Measurements from ENCODE around the gene CD2. TPM values are rescaled to one million over a fixed set of nuclear protein-coding genes. Genes with fewer than 3 reads are reported as not detected.

Gene CD2
- total RNA-seq (2014; rRNA removed; shearing (Covaris generic)) (not detected in 2 replicates), polyA plus RNA-seq (2016; fragmentation: Nextera tagmentation; extraction: Ambion mirVana) (not detected in 2 replicates)

- no peak within 1 kb of the TSS for H3K9ac ChIP-seq
- no peak within 1 kb of the TSS for H3K4me2 ChIP-seq (ENCODE audit: unreplicated experiment)
- H3K4me1 ChIP-seq (ENCODE audit: insufficient read depth): no peaks in the 10 kb centered on the region
- no peaks in the 10 kb centered on the region for H4K20me1 ChIP-seq (ENCODE audit: insufficient read depth)
- no peaks in the 10 kb centered on the region for H3F3A ChIP-seq (ENCODE audit: insufficient read depth)
- DNase-seq: no peak
- no peak within 1 kb of the TSS for H3K27ac ChIP-seq
- H3K9me3 ChIP-seq (ENCODE audit: low read depth): no peaks in the 10 kb centered on the region
- no peak within 1 kb of the TSS for H3K4me3 ChIP-seq
- no peak within 1 kb of the TSS for H2AFZ ChIP-seq
- H3K27me3 ChIP-seq (replicated peaks; ENCODE audit: insufficient read depth): peaks cover 9% of the 10 kb centered on the region; the same call in 1 of the 2 replicates
- H3K9me2 ChIP-seq (ENCODE audit: insufficient read depth): no peaks in the 10 kb centered on the region
- H3K79me2 ChIP-seq (ENCODE audit: insufficient read depth): no peaks in the 10 kb centered on the region
- no peaks in the 10 kb centered on the region for H3K36me3 ChIP-seq (ENCODE audit: low read depth)
- TF ChIP-seq EZH2 (IDR thresholded peaks at IDR 0.05; ENCODE audit: insufficient read depth, poor library complexity, severe bottlenecking): no peak
- no peak for TF ChIP-seq EZH2phosphoT487 (IDR thresholded peaks at IDR 0.05; ENCODE audit: insufficient read depth, low read depth)
- 54 to 57% methylated on average over 7 of the region's 7 CpGs for WGBS, 2 experiments (ENCODE audit: low coverage in 1 of 2, low lambda C conversion rate in 2 of 2, missing lambda C conversion rate in 2 of 2)
- in situ Hi-C loops (cut with MboI): no loop called here
Measured at GRCh38 chr1:116754198-116754977, at the start of gene CD2. CD2 (plus strand) TSS chr1:116754430; CDS start chr1:116754493, 63 bp downstream.

- TF ChIP-seq EZH2 (IDR thresholded peaks at IDR 0.05; ENCODE audit: insufficient read depth, poor library complexity, severe bottlenecking) (no peak), EZH2phosphoT487 (IDR thresholded peaks at IDR 0.05; ENCODE audit: insufficient read depth, low read depth) (no peak)
- no peak overlapping the region for H2AFZ ChIP-seq
- H3K36me3 ChIP-seq (ENCODE audit: low read depth): no peaks in the 10 kb centered on the region
- DNase-seq: no peak
- H4K20me1 ChIP-seq (ENCODE audit: insufficient read depth): no peaks in the 10 kb centered on the region
- H3K27ac ChIP-seq: no peak overlapping the region
- H3K9me3 ChIP-seq (ENCODE audit: low read depth): no peaks in the 10 kb centered on the region
- H3K9ac ChIP-seq: no peak overlapping the region
- no peak overlapping the region for H3K4me2 ChIP-seq (ENCODE audit: unreplicated experiment)
- H3F3A ChIP-seq (ENCODE audit: insufficient read depth): no peaks in the 10 kb centered on the region
- no peaks in the 10 kb centered on the region for H3K9me2 ChIP-seq (ENCODE audit: insufficient read depth)
- H3K4me1 ChIP-seq (ENCODE audit: insufficient read depth): no peaks in the 10 kb centered on the region
- in situ Hi-C loops (cut with MboI): no loop called here
- H3K4me3 ChIP-seq: no peak overlapping the region
- H3K27me3 ChIP-seq (replicated peaks; ENCODE audit: insufficient read depth): peaks cover 23% of the 10 kb centered on the region; the same call in 1 of the 2 replicates
- WGBS, 2 experiments (ENCODE audit: low coverage in 1 of 2, low lambda C conversion rate in 2 of 2, missing lambda C conversion rate in 2 of 2): 53 to 61% methylated on average over 2 of the region's 2 CpGs
- H3K79me2 ChIP-seq (ENCODE audit: insufficient read depth): no peaks in the 10 kb centered on the region
Measured at GRCh38 chr1:116706123-116706522, 48.1 kb upstream of the CD2 start.

- Histone ChIP-seq H3K79me2 (ENCODE audit: insufficient read depth) (no peaks in the 10 kb centered on the region), H3F3A (ENCODE audit: insufficient read depth) (no peaks in the 10 kb centered on the region), H3K27me3 (replicated peaks; ENCODE audit: insufficient read depth) (peaks cover 23% of the 10 kb centered on the region; the same call in 1 of the 2 replicates), H3K36me3 (ENCODE audit: low read depth) (no peaks in the 10 kb centered on the region), H3K4me3 (no peak overlapping the region), H3K4me2 (ENCODE audit: unreplicated experiment) (no peak overlapping the region), H3K9me3 (ENCODE audit: low read depth) (no peaks in the 10 kb centered on the region), H2AFZ (no peak overlapping the region), H3K27ac (no peak overlapping the region), H3K9ac (no peak overlapping the region), H3K9me2 (ENCODE audit: insufficient read depth) (no peaks in the 10 kb centered on the region), H3K4me1 (ENCODE audit: insufficient read depth) (no peaks in the 10 kb centered on the region), H4K20me1 (ENCODE audit: insufficient read depth) (no peaks in the 10 kb centered on the region)
- TF ChIP-seq EZH2 (IDR thresholded peaks at IDR 0.05; ENCODE audit: insufficient read depth, poor library complexity, severe bottlenecking) (no peak), EZH2phosphoT487 (IDR thresholded peaks at IDR 0.05; ENCODE audit: insufficient read depth, low read depth) (no peak)
- in situ Hi-C loops (cut with MboI): no loop called here
- DNase-seq: no peak
Measured at GRCh38 chr1:116706841-116707240, 47.4 kb upstream of the CD2 start.

- H3K4me3 ChIP-seq: no peak overlapping the region
- no peaks in the 10 kb centered on the region for H4K20me1 ChIP-seq (ENCODE audit: insufficient read depth)
- no peaks in the 10 kb centered on the region for H3K36me3 ChIP-seq (ENCODE audit: low read depth)
- peaks cover 23% of the 10 kb centered on the region; the same call in 1 of the 2 replicates for H3K27me3 ChIP-seq (replicated peaks; ENCODE audit: insufficient read depth)
- H2AFZ ChIP-seq: no peak overlapping the region
- no peak overlapping the region for H3K9ac ChIP-seq
- no peaks in the 10 kb centered on the region for H3K9me3 ChIP-seq (ENCODE audit: low read depth)
- no peaks in the 10 kb centered on the region for H3K4me1 ChIP-seq (ENCODE audit: insufficient read depth)
- H3K4me2 ChIP-seq (ENCODE audit: unreplicated experiment): no peak overlapping the region
- no peaks in the 10 kb centered on the region for H3K79me2 ChIP-seq (ENCODE audit: insufficient read depth)
- H3K27ac ChIP-seq: no peak overlapping the region
- H3F3A ChIP-seq (ENCODE audit: insufficient read depth): no peaks in the 10 kb centered on the region
- H3K9me2 ChIP-seq (ENCODE audit: insufficient read depth): no peaks in the 10 kb centered on the region
- in situ Hi-C loops (cut with MboI): no loop called here
- WGBS, 2 experiments (ENCODE audit: low coverage in 1 of 2, low lambda C conversion rate in 2 of 2, missing lambda C conversion rate in 2 of 2): 52 to 59% methylated on average over 6 of the region's 6 CpGs
- no peak for DNase-seq
- TF ChIP-seq EZH2phosphoT487 (IDR thresholded peaks at IDR 0.05; ENCODE audit: insufficient read depth, low read depth) (no peak), EZH2 (IDR thresholded peaks at IDR 0.05; ENCODE audit: insufficient read depth, poor library complexity, severe bottlenecking) (no peak)
Measured at GRCh38 chr1:116708255-116708900, 45.9 kb upstream of the CD2 start.

Measured in GM23248 (cell line).